Lower leg skin (tissue), 3 donors: ENCODE results near the gene FABP2.
"Not testable (repeated sequence)": the region's sequence is repeated elsewhere in the genome, so short reads cannot be mapped to it uniquely, and the experiment has no call there.

ENCODE experiments used
- CTCF ChIP-seq, 3 donors: fragments of 450-650 bp; IDR thresholded peaks; one replicate each; pipeline ENCODE4 v1.5.1; 2016; ENCODE audit warnings: antibody characterized with exemption in 3 of 3, mild to moderate bottlenecking in 3 of 3, moderate library complexity in 2 of 3
- POLR2A ChIP-seq, 2 donors: fragments of 450-650 bp; IDR thresholded peaks; one replicate each; pipeline ENCODE4 v1.6.1; 2016 to 2017; ENCODE audit warnings: antibody characterized with exemption in 2 of 2, mild to moderate bottlenecking in 1 of 2, moderate library complexity in 1 of 2

GRCh38 chr4:119370392-119370791 is 48.5 kb upstream of the FABP2 start:
- not testable (repeated sequence) for TF ChIP-seq CTCF, POLR2A (IDR thresholded peaks at IDR 0.05)
